ENCODE measurements around the gene PRKCB.

DNA sequence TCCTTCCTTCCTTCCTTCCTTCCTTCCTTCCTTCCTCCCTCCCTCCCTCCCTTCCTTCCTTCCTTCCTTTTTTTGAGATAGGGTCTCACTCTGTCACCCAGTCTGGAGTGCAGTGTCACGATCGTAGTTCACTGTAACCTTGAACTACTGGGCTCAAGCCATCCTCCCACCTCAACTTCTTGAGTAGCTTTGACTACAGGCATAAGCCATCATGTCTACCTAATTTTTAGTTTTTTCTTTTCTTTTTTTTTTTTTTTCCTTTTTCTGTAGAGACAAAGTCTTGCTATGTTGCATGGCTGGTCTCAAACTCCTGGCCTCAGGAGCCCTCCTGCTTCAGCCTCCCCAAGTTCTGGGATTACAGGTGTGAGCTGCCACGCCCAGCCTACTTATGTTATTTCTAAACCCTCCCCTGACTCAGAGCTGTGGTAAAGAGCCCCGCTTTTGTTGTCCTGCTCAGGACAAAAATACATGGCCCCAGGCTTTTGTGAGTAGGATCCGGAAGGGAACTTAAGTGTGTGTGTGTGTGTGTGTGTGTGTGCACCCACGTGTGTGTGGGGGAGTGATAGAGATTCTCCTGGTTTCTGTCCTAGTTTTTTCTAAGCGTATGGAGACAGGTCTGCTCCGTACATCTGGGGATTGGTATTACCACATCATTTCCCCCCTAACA, 67.1 kb downstream of the PRKCB start:
- TF ChIP-seq CTCF (IDR thresholded peaks at IDR 0.05; ENCODE audit: low read depth, low read length, missing input control), result no peak
- TF ChIP-seq RAD21 (IDR thresholded peaks at IDR 0.05), result no peak
- no peak for TF ChIP-seq TAF1 (conservative IDR thresholded peaks at IDR 0.05)
- no peak for TF ChIP-seq GABPA (IDR thresholded peaks at IDR 0.05 in 1 of 2, conservative IDR thresholded peaks at IDR 0.05 in 1 of 2)
- no peak for TF ChIP-seq ATF3 (IDR thresholded peaks at IDR 0.05)
- TF ChIP-seq, protein P1, sequence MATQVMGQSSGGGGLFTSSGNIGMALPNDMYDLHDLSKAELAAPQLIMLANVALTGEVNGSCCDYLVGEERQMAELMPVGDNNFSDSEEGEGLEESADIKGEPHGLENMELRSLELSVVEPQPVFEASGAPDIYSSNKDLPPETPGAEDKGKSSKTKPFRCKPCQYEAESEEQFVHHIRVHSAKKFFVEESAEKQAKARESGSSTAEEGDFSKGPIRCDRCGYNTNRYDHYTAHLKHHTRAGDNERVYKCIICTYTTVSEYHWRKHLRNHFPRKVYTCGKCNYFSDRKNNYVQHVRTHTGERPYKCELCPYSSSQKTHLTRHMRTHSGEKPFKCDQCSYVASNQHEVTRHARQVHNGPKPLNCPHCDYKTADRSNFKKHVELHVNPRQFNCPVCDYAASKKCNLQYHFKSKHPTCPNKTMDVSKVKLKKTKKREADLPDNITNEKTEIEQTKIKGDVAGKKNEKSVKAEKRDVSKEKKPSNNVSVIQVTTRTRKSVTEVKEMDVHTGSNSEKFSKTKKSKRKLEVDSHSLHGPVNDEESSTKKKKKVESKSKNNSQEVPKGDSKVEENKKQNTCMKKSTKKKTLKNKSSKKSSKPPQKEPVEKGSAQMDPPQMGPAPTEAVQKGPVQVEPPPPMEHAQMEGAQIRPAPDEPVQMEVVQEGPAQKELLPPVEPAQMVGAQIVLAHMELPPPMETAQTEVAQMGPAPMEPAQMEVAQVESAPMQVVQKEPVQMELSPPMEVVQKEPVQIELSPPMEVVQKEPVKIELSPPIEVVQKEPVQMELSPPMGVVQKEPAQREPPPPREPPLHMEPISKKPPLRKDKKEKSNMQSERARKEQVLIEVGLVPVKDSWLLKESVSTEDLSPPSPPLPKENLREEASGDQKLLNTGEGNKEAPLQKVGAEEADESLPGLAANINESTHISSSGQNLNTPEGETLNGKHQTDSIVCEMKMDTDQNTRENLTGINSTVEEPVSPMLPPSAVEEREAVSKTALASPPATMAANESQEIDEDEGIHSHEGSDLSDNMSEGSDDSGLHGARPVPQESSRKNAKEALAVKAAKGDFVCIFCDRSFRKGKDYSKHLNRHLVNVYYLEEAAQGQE (IDR thresholded peaks at IDR 0.05), result no peak
- no peak for TF ChIP-seq FOXA1 (IDR thresholded peaks at IDR 0.05)
- no peak for TF ChIP-seq YY1 (IDR thresholded peaks at IDR 0.05)
- TF ChIP-seq HNF4A (conservative IDR thresholded peaks at IDR 0.05), result no peak
- no peak for TF ChIP-seq JUND (IDR thresholded peaks at IDR 0.05)
- TF ChIP-seq SP1 (IDR thresholded peaks at IDR 0.05), result no peak
- no peak for TF ChIP-seq ZBTB33 (IDR thresholded peaks at IDR 0.05)
- no peak for TF ChIP-seq RXRA (IDR thresholded peaks at IDR 0.05)
